ENCODE measurements around the gene DLAT.
A peak's percentile ranks its signal among the peaks of the same experiment; 100 is the strongest.
"Not testable (repeated sequence)": the region's sequence is repeated elsewhere in the genome, so short reads cannot be mapped to it uniquely, and the experiment has no call there.

Gene DLAT

DNA sequence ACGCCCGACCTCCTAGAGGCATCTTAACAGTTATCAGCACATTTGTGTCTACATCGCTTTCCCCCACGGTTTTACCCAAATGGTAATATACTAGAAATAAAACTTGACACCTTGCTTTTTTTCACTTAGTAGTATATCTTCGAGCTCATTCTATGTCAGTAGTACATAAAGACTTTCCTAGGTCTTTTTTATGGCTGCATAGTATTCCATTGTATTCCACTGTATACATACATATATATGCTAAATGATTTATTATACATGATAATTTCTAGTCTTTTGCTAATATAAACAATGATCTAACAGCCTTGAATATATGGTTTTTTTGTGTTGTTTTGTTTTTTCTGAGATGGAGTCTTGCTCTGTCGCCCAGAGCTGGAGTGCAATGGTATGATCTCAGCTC lies 34.8 kb upstream of the DLAT start:
- no peak overlapping the region for H3K9ac ChIP-seq (ENCODE audit: low read length)
- H3K79me2 ChIP-seq (ENCODE audit: low read length) = no peaks in the 10 kb centered on the region
- H3K4me3 ChIP-seq (ENCODE audit: low read length) = no peak overlapping the region
- H3K27ac ChIP-seq (ENCODE audit: low read length) = no peak overlapping the region
- TF ChIP-seq, protein P1, sequence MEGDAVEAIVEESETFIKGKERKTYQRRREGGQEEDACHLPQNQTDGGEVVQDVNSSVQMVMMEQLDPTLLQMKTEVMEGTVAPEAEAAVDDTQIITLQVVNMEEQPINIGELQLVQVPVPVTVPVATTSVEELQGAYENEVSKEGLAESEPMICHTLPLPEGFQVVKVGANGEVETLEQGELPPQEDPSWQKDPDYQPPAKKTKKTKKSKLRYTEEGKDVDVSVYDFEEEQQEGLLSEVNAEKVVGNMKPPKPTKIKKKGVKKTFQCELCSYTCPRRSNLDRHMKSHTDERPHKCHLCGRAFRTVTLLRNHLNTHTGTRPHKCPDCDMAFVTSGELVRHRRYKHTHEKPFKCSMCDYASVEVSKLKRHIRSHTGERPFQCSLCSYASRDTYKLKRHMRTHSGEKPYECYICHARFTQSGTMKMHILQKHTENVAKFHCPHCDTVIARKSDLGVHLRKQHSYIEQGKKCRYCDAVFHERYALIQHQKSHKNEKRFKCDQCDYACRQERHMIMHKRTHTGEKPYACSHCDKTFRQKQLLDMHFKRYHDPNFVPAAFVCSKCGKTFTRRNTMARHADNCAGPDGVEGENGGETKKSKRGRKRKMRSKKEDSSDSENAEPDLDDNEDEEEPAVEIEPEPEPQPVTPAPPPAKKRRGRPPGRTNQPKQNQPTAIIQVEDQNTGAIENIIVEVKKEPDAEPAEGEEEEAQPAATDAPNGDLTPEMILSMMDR (IDR thresholded peaks at IDR 0.05; ENCODE audit: low read depth, low read length) = no peak
- no peak for TF ChIP-seq EZH2phosphoT487 (IDR thresholded peaks at IDR 0.05; ENCODE audit: low read depth)
- H2AFZ ChIP-seq (ENCODE audit: low read depth, low read length) = no peak overlapping the region
- no peaks in the 10 kb centered on the region for H4K20me1 ChIP-seq (ENCODE audit: insufficient read depth, low read length)
- H3K4me1 ChIP-seq (ENCODE audit: low read length) = no peaks in the 10 kb centered on the region
- no peaks in the 10 kb centered on the region for H3K27me3 ChIP-seq (ENCODE audit: low read depth, low read length)
- no peak overlapping the region for H3K4me2 ChIP-seq (ENCODE audit: low read length)
- no peaks in the 10 kb centered on the region for H3K9me3 ChIP-seq (ENCODE audit: insufficient read depth, low read length)
- peaks cover 20% of the 10 kb centered on the region for H3K36me3 ChIP-seq (replicated peaks; ENCODE audit: low read depth, low read length)

DNA sequence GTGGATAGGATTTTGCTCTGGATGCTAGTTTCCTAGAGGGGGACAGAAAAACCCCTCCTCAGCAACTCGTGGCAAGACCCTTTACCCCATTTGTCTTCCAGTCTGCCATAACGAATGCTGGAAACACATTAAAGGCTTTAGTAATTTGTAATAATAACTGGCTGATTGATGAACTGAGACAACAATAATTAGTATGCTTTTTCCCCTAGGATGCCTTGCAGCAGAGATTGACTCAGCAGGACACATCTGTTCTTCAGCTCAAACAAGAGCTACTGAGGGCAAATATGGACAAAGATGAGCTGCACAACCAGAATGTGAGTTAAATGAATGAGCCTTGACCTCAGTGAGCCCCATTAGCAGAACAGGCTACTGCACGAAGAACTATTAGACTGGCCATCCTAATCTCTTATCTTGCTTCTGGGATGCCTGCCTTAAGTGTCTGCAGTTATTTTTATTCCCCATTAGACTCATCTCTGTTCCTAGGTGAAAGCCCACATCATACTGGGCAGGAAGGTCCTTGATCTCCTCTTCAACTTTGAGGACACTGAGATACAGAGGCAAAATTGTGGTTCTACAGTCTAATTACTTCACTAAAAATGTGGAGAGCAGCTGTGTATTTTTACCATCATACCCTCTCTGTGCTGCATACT lies 32.9 kb upstream of the DLAT start:
- TF ChIP-seq, protein P1 (IDR thresholded peaks at IDR 0.05; ENCODE audit: low read depth, low read length) = no peak
- peaks cover 11% of the 10 kb centered on the region for H3K36me3 ChIP-seq (replicated peaks; ENCODE audit: low read depth, low read length)
- H3K4me1 ChIP-seq (ENCODE audit: low read length) = peaks cover 5% of the 10 kb centered on the region; the same call in 1 of the 2 replicates

DNA sequence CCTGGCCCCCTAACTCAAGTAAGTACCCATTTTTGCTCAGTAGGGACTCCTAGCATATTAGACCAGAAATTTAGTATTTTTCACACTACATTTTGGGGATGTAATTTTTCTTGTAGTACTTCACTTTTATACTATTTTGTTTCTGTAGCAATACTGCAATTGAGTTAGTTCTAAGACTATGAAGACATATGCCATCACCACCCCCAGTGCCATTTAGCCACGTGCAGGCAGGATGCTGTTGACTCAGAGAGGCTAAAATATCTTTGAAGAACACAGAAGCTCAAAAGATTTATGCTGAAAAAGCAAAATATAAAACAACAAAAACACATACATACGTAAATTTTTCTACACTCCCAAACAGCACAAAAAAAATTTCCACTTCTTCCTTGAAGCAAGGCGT lies 29.1 kb upstream of the DLAT start:
- Histone ChIP-seq H3K79me2 (ENCODE audit: low read length) (no peaks in the 10 kb centered on the region), H3K9ac (ENCODE audit: low read length) (no peak overlapping the region), H3K36me3 (replicated peaks; ENCODE audit: low read depth, low read length) (peaks cover 13% of the 10 kb centered on the region), H3K4me1 (ENCODE audit: low read length) (peaks cover 20% of the 10 kb centered on the region), H4K20me1 (ENCODE audit: insufficient read depth, low read length) (no peaks in the 10 kb centered on the region), H3K27me3 (ENCODE audit: low read depth, low read length) (no peaks in the 10 kb centered on the region), H2AFZ (ENCODE audit: low read depth, low read length) (no peak overlapping the region), H3K4me3 (ENCODE audit: low read length) (no peak overlapping the region), H3K4me2 (ENCODE audit: low read length) (no peak overlapping the region), H3K9me3 (ENCODE audit: insufficient read depth, low read length) (no peaks in the 10 kb centered on the region), H3K27ac (ENCODE audit: low read length) (no peak overlapping the region)
- no peak for TF ChIP-seq EZH2phosphoT487 (IDR thresholded peaks at IDR 0.05; ENCODE audit: low read depth)
- TF ChIP-seq, protein P1 (IDR thresholded peaks at IDR 0.05; ENCODE audit: low read depth, low read length) = no peak

More for the DNA sequence above, 32.9 kb upstream of the DLAT start:
- Histone ChIP-seq H3K9ac (ENCODE audit: low read length) (no peak overlapping the region), H3K9me3 (ENCODE audit: insufficient read depth, low read length) (no peaks in the 10 kb centered on the region), H3K27me3 (ENCODE audit: low read depth, low read length) (no peaks in the 10 kb centered on the region), H3K4me2 (ENCODE audit: low read length) (no peak overlapping the region), H2AFZ (ENCODE audit: low read depth, low read length) (no peak overlapping the region), H3K79me2 (ENCODE audit: low read length) (no peaks in the 10 kb centered on the region), H3K4me3 (ENCODE audit: low read length) (no peak overlapping the region), H4K20me1 (ENCODE audit: insufficient read depth, low read length) (no peaks in the 10 kb centered on the region), H3K27ac (ENCODE audit: low read length) (no peak overlapping the region)

DNA sequence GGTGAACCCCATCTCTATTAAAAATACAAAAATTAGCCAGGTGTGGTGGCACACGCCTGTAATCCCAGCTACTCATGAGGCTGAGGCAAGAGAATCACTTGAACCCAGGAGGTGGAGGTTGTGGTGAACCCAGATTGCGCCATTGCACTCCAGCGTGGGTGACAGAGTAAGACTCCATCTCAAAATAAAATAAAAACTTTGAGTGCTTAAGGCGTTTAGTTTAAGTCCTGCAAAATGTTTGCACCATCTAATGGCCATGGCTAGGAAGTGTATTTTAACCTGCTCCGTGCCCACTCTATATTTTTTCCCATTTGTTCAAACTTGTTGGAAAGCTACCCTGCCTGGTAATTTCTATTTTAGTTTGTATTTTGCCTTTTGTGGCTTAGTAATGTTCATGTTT lies 28.5 kb upstream of the DLAT start:
- H3K27ac ChIP-seq (ENCODE audit: low read length); H2AFZ ChIP-seq (ENCODE audit: low read depth, low read length); H3K9me3 ChIP-seq (ENCODE audit: insufficient read depth, low read length); H3K4me3 ChIP-seq (ENCODE audit: low read length); H3K79me2 ChIP-seq (ENCODE audit: low read length); H3K27me3 ChIP-seq (ENCODE audit: low read depth, low read length); H4K20me1 ChIP-seq (ENCODE audit: insufficient read depth, low read length): not testable (repeated sequence)
- H3K36me3 ChIP-seq (replicated peaks; ENCODE audit: low read depth, low read length) = peaks cover 17% of the 10 kb centered on the region
- peak overlapping the region; percentile 63 for H3K4me2 ChIP-seq (ENCODE audit: low read length)
- peaks cover 20% of the 10 kb centered on the region for H3K4me1 ChIP-seq (ENCODE audit: low read length)
- H3K9ac ChIP-seq (ENCODE audit: low read length) = peak overlapping the region; percentile 51
- TF ChIP-seq, protein P1 (IDR thresholded peaks at IDR 0.05; ENCODE audit: low read depth, low read length) = peak; percentile 42
